Aorta (tissue), 5 donors: ENCODE results near the gene VEZT. TPM values are rescaled to one million over a fixed set of nuclear protein-coding genes. Genes with fewer than 3 reads are reported as not detected.

Source experiments
- ATAC-seq: fragments of 200-7000 bp; cut with Tn5 transposase; one replicate; pipeline ENCODE4 v1.9.1; 2022; ENCODE audit warnings: moderate library complexity; ENCODE audit not compliant: low FRiP score
- DNase-seq, 2 donors: peaks; one replicate each; pipeline ENCODE4 v3.0.0-alpha.2; 2020
- H3K27ac ChIP-seq, 2 donors: one replicate each; pipeline ENCODE4 v1.5.1; 2013; ENCODE audit warnings: low read length in 2 of 2, mild to moderate bottlenecking in 2 of 2, moderate library complexity in 2 of 2, control low read depth in 1 of 2, inconsistent platforms in 1 of 2, low read depth in 1 of 2
- H3K27me3 ChIP-seq, 2 donors: one replicate each; pipeline ENCODE4 v1.6.1; 2013; ENCODE audit warnings: control low read depth in 1 of 2, low read length in 1 of 2, mild to moderate bottlenecking in 1 of 2, moderate library complexity in 1 of 2; ENCODE audit not compliant: insufficient read depth in 2 of 2, control insufficient read depth in 1 of 2
- H3K36me3 ChIP-seq, 2 donors: one replicate each; pipeline ENCODE4 v1.6.1; 2013; ENCODE audit warnings: control low read depth in 1 of 2, low read length in 1 of 2, mild to moderate bottlenecking in 1 of 2; ENCODE audit not compliant: insufficient read depth in 2 of 2, control insufficient read depth in 1 of 2
- H3K4me1 ChIP-seq, 2 donors: one replicate each; pipeline ENCODE4 v1.6.1; 2013; ENCODE audit warnings: low read length in 2 of 2, control low read depth in 1 of 2, mild to moderate bottlenecking in 1 of 2, moderate library complexity in 1 of 2; ENCODE audit not compliant: insufficient read depth in 2 of 2, control insufficient read depth in 1 of 2
- H3K4me3 ChIP-seq, 2 donors: one replicate each; pipeline ENCODE4 v1.5.1; 2013; ENCODE audit warnings: low read length in 2 of 2, control low read depth in 1 of 2, mild to moderate bottlenecking in 1 of 2
- H3K9me3 ChIP-seq: one replicate; pipeline ENCODE4 v1.6.1; 2013; ENCODE audit warnings: mild to moderate bottlenecking, low read length; ENCODE audit not compliant: control insufficient read depth
- WGBS, 2 donors: extraction: QIAGEN DNeasy Blood & Tissue Kit; methylation state at CpG; one replicate each; pipeline ENCODE4 v1.1.7; 2013; 5-methylcytosine and 5-hydroxymethylcytosine counted together
- intact Hi-C, 2 donors: fragments of 100-400 bp; cut with DNase I; formaldehyde crosslinking; loops; one replicate each; pipeline versions ENCODE4 v1.14.2 to v1.15.0; 2022
- polyA plus RNA-seq, 2 donors: library from polyadenylated mRNA; stranded (reverse); fragments of 200-250 nt; gene quantifications; one replicate each; pipeline ENCODE4 v1.2.3, GENCODE V29; 2013
- total RNA-seq, 2 donors: library from RNA; stranded (reverse); fragmentation: NEBNext Ultra II Directional; extraction: Animal tissue kit (Norgen Biotek cat#: 25700); gene quantifications; one replicate each; pipeline ENCODE4 v1.2.1, GENCODE V29; 2021
- donor health status: healthy with polysubstance abuse.
- donor health status: Bipolar disorder and iron deficiency.
- donor health status: DM: no; HTN: no; CAD: no.
- donor health status: DM: no; HTN: no; CAD: no.
- donor health status: DM: yes; HTN: yes; CAD: no.

Gene VEZT
- total and polyA plus RNA-seq, 4 donors, result 39.0 to 103 (median 68.9) TPM

- Histone ChIP-seq H3K9me3 (no peaks in the 10 kb centered on the region), H3K4me1 (peaks cover under 1 to 4% of the 10 kb centered on the region in 2 donors), H3K4me3 (no peak overlapping the region), H3K36me3 (no peaks in the 10 kb centered on the region), H3K27ac (no peak overlapping the region), H3K27me3 (no peaks in the 10 kb centered on the region)
- DNase-seq (no peak), ATAC-seq (no peak)
- 80 to 84% methylated on average over 8 of the region's 8 CpGs for WGBS, 2 donors
- intact Hi-C loops, result loop anchor here in 1 of 2 donors (10.0 kb wide), 1 partner anchor 56 kb away; no protein-coding TSS in a partner anchor
Measured at GRCh38 chr12:95248604-95249360, 31.2 kb downstream of the VEZT start.

GRCh38 chr12:95253386-95253785 lies 35.8 kb downstream of the VEZT start:
- no peak overlapping the region for H3K27ac ChIP-seq
- no peaks in the 10 kb centered on the region for H3K27me3 ChIP-seq
- H3K4me3 ChIP-seq, result no peak overlapping the region
- peaks cover 0 to 6% of the 10 kb centered on the region in 2 donors for H3K36me3 ChIP-seq
- DNase-seq, result no peak
- H3K4me1 ChIP-seq, result peaks cover 0 to 2% of the 10 kb centered on the region in 2 donors
- no peaks in the 10 kb centered on the region for H3K9me3 ChIP-seq
- intact Hi-C loops, result no loop called here
- ATAC-seq, result no peak

GRCh38 chr12:95257541-95257940 lies 39.9 kb downstream of the VEZT start:
- intact Hi-C loops, result no loop called here
- Histone ChIP-seq H3K27ac (peak overlapping the region in 1 of 2 donors; percentile 49), H3K9me3 (no peaks in the 10 kb centered on the region), H3K36me3 (peaks cover 1 to 9% of the 10 kb centered on the region in 2 donors), H3K4me3 (no peak overlapping the region), H3K27me3 (no peaks in the 10 kb centered on the region), H3K4me1 (no peaks in the 10 kb centered on the region)
- ATAC-seq, result no peak
- no peak for DNase-seq
- WGBS, 2 donors, result 82 to 88% methylated on average over 3 of the region's 3 CpGs

- DNase-seq (no peak), ATAC-seq (no peak)
- intact Hi-C loops, result no loop called here
- no peaks in the 10 kb centered on the region for H3K9me3 ChIP-seq
- no peaks in the 10 kb centered on the region for H3K4me1 ChIP-seq
- no peaks in the 10 kb centered on the region for H3K27me3 ChIP-seq
- WGBS, 2 donors, result 94 to 95% methylated on average over 2 of the region's 2 CpGs
- H3K36me3 ChIP-seq, result peaks cover 2 to 9% of the 10 kb centered on the region in 2 donors
- no peak overlapping the region for H3K4me3 ChIP-seq
- H3K27ac ChIP-seq, result no peak overlapping the region
Measured at GRCh38 chr12:95258151-95258550, 40.5 kb downstream of the VEZT start.

- intact Hi-C loops, result no loop called here
- no peaks in the 10 kb centered on the region for H3K27me3 ChIP-seq
- peaks cover 5 to 9% of the 10 kb centered on the region in 2 donors for H3K36me3 ChIP-seq
- WGBS, 2 donors, result 61 to 62% methylated on average over 2 of the region's 2 CpGs
- no peak for DNase-seq
- H3K4me3 ChIP-seq, result no peak overlapping the region
- no peaks in the 10 kb centered on the region for H3K4me1 ChIP-seq
- ATAC-seq, result no peak
- no peak overlapping the region for H3K27ac ChIP-seq
- no peaks in the 10 kb centered on the region for H3K9me3 ChIP-seq
Measured at GRCh38 chr12:95258803-95259202, 41.2 kb downstream of the VEZT start.

GRCh38 chr12:95259368-95259767 lies 41.8 kb downstream of the VEZT start:
- Histone ChIP-seq H3K4me3 (no peak overlapping the region), H3K36me3 (peaks cover 5 to 9% of the 10 kb centered on the region in 2 donors), H3K9me3 (no peaks in the 10 kb centered on the region), H3K27me3 (no peaks in the 10 kb centered on the region), H3K4me1 (no peaks in the 10 kb centered on the region), H3K27ac (no peak overlapping the region)
- ATAC-seq (no peak), DNase-seq (no peak)
- intact Hi-C loops, result no loop called here
- WGBS, 2 donors, result 86 to 95% methylated on average over 1 of the region's 1 CpG

- Histone ChIP-seq H3K36me3 (peaks cover 3 to 5% of the 10 kb centered on the region in 2 donors), H3K27ac (no peak overlapping the region), H3K27me3 (no peaks in the 10 kb centered on the region), H3K9me3 (no peaks in the 10 kb centered on the region), H3K4me3 (no peak overlapping the region), H3K4me1 (no peaks in the 10 kb centered on the region)
- intact Hi-C loops, result no loop called here
- WGBS, 2 donors, result 95 to 97% methylated on average over 4 of the region's 4 CpGs
- DNase-seq, result no peak
- ATAC-seq, result no peak
Measured at GRCh38 chr12:95261109-95261508, 43.5 kb downstream of the VEZT start.

GRCh38 chr12:95262808-95263207 lies 45.2 kb downstream of the VEZT start:
- H3K27ac ChIP-seq, result no peak overlapping the region
- H3K4me3 ChIP-seq, result no peak overlapping the region
- ATAC-seq (no peak), DNase-seq (no peak)
- H3K9me3 ChIP-seq, result no peaks in the 10 kb centered on the region
- H3K27me3 ChIP-seq, result no peaks in the 10 kb centered on the region
- intact Hi-C loops, result no loop called here
- WGBS, 2 donors, result 81 to 83% methylated on average over 3 of the region's 3 CpGs
- H3K36me3 ChIP-seq, result peaks cover 3 to 5% of the 10 kb centered on the region in 2 donors
- H3K4me1 ChIP-seq, result no peaks in the 10 kb centered on the region

- Histone ChIP-seq H3K27me3 (no peaks in the 10 kb centered on the region), H3K4me1 (no peaks in the 10 kb centered on the region), H3K27ac (no peak overlapping the region), H3K9me3 (no peaks in the 10 kb centered on the region), H3K4me3 (no peak overlapping the region), H3K36me3 (peaks cover 0 to 3% of the 10 kb centered on the region in 2 donors)
- ATAC-seq (no peak), DNase-seq (no peak)
- intact Hi-C loops, result no loop called here
- WGBS, 2 donors, result 83 to 88% methylated on average over 2 of the region's 2 CpGs
Measured at GRCh38 chr12:95265765-95266164, 48.2 kb downstream of the VEZT start.
